Measurements from ENCODE around the gene TTC6.

- TF ChIP-seq CTCF (IDR thresholded peaks at IDR 0.05; ENCODE audit: extremely low read depth in 1 of 2, insufficient read depth in 1 of 2, low read depth in 1 of 2, low read length in 2 of 2) (no peak), MYC (IDR thresholded peaks at IDR 0.05; ENCODE audit: low read depth, low read length) (no peak), POLR2A (IDR thresholded peaks at IDR 0.05; ENCODE audit: low read depth, low read length) (no peak), MAX (IDR thresholded peaks at IDR 0.05; ENCODE audit: insufficient read depth, insufficient read length) (no peak), GATA2 (IDR thresholded peaks at IDR 0.05; ENCODE audit: insufficient read depth, insufficient read length, low read depth, low read length) (no peak)
These were observed 5.7 kb downstream of the TTC6 start for GRCh38 chr14:37600880-37601741.
